ENCODE data around the gene NCOA5.
A peak's percentile ranks its signal among the peaks of the same experiment; 100 is the strongest.

Gene NCOA5

DNA sequence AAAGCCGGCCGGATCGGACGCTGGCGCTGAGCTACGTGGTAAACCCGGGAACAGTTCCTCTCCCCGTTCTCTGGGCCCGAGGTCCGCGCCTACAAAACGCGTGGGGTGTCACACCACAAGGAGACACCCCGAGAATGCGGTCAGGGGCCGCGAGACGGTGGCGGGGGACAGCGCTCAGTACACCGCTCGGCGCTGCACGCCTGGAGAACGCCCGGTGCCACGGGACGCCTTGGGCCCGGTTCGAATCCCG, 670 bp downstream of the NCOA5 start:
- Histone ChIP-seq H2AK5ac (ENCODE audit: low read depth, low read length) (peak overlapping the region; percentile 82), H3K18ac (ENCODE audit: low read length) (peak overlapping the region; percentile 100)
- no peak for DNase-seq (ENCODE audit: low spot score)

DNA sequence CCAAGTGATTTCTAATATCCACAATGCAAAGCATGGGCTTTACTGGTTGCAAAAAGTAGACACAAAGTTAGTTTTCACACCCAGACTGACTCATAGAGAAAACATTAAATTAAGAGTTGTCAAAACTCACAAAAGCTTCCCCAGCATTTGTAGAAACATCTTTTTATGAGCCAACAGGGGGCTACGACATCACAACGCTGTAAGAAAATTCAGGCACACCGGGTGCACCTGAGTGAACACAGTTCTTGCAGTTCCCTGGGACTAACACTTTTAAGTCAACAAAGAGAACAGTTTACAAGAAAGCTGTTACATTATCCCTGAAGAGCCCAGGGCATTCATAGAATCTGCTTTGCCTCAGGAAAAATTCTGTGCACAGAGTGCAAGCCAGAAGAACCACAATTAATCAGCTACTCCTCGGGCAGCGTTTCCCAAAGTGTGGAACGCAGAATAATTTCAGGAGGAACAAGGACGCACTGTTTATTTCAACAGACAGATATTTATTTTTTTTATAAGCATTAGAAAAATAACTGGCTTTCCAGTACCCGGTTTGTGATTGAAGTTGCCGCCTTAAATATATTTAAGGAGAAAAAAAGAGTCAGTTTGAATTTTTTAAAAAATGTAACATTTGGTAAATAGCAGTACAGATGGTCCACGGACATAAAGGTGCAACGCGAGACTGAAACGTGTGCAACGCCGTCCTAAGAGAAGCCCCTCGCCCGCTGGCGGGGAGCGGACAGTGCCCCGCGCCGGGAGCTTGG, 1.2 kb downstream of the NCOA5 start:
- H2BK5ac ChIP-seq (ENCODE audit: low read length), result peak overlapping the region; percentile 97
- H3K36me3 ChIP-seq (replicated peaks in 1 of 2; ENCODE audit: control insufficient read depth in 2 of 2, insufficient read depth in 2 of 2, low read length in 2 of 2), result peaks cover 0 to 7% of the 10 kb centered on the region in 2 donors
- no peaks in the 10 kb centered on the region for H3K9me3 ChIP-seq (replicated peaks in 1 of 2; ENCODE audit: control insufficient read depth in 2 of 2, insufficient read depth in 1 of 2, low read depth in 1 of 2, low read length in 2 of 2)
- no CpG with 5 or more reads among the region's 22 CpGs for WGBS, 2 donors (ENCODE audit: extremely low coverage in 2 of 2, insufficient read length in 2 of 2, insufficient replicate concordance in 1 of 2)
- H2BK15ac ChIP-seq (ENCODE audit: low read length), result no peak overlapping the region
- H3K18ac ChIP-seq (ENCODE audit: low read length), result peak overlapping the region; percentile 100
- peak overlapping the region; percentile 96 for H3K9ac ChIP-seq (ENCODE audit: low read depth, low read length, poor library complexity)
- peak overlapping the region; percentile 88 to 94 for H3K4me3 ChIP-seq (ENCODE audit: low read length in 2 of 2)
- no peaks in the 10 kb centered on the region for H3K27me3 ChIP-seq (ENCODE audit: control insufficient read depth in 3 of 3, insufficient read depth in 3 of 3, low read depth in 1 of 3, low read length in 3 of 3)
- peak overlapping the region; percentile 71 for H3K4me2 ChIP-seq (ENCODE audit: insufficient read depth, low read length, poor library complexity, severe bottlenecking)
- no peak overlapping the region for H2BK12ac ChIP-seq (ENCODE audit: low read length)
- no peak overlapping the region for H4K8ac ChIP-seq (ENCODE audit: low read depth, low read length)
- H2AK5ac ChIP-seq (ENCODE audit: low read depth, low read length), result peak overlapping the region; percentile 82
- peak overlapping the region; percentile 96 for H2AFZ ChIP-seq (ENCODE audit: low read length)
- peak overlapping the region; percentile 39 for H3K14ac ChIP-seq (ENCODE audit: low read length)
- peaks cover 4% of the 10 kb centered on the region for H3K79me1 ChIP-seq (ENCODE audit: low read depth, low read length)
- DNase-seq (ENCODE audit: low spot score), result no peak
- H4K91ac ChIP-seq (ENCODE audit: low read depth, low read length, poor library complexity), result no peak overlapping the region
- H3K4ac ChIP-seq (ENCODE audit: low read length), result no peak overlapping the region
- peak overlapping the region; percentile 95 for H3K23ac ChIP-seq (ENCODE audit: low read depth, low read length, poor library complexity)
- peaks cover 4 to 17% of the 10 kb centered on the region in 2 donors for H3K4me1 ChIP-seq (ENCODE audit: control insufficient read depth in 2 of 2, insufficient read depth in 1 of 2, low read depth in 1 of 2, low read length in 2 of 2)
- H2BK120ac ChIP-seq (ENCODE audit: low read depth, low read length), result peak overlapping the region; percentile 87
- H3K27ac ChIP-seq (replicated peaks; ENCODE audit: low read length), result no peak overlapping the region

More for the DNA sequence above, 670 bp downstream of the NCOA5 start:
- Histone ChIP-seq H4K91ac (ENCODE audit: low read depth, low read length, poor library complexity) (no peak overlapping the region), H3K4me3 (ENCODE audit: low read length in 2 of 2) (peak overlapping the region; percentile 88 to 94), H3K23ac (ENCODE audit: low read depth, low read length, poor library complexity) (peak overlapping the region; percentile 95), H3K27ac (replicated peaks; ENCODE audit: low read length) (peak overlapping the region; percentile 92), H3K9me3 (replicated peaks in 1 of 2; ENCODE audit: control insufficient read depth in 2 of 2, insufficient read depth in 1 of 2, low read depth in 1 of 2, low read length in 2 of 2) (no peaks in the 10 kb centered on the region), H4K8ac (ENCODE audit: low read depth, low read length) (no peak overlapping the region), H3K4ac (ENCODE audit: low read length) (no peak overlapping the region), H3K79me1 (ENCODE audit: low read depth, low read length) (peaks cover 4% of the 10 kb centered on the region), H2AFZ (ENCODE audit: low read length) (peak overlapping the region; percentile 96), H3K4me2 (ENCODE audit: insufficient read depth, low read length, poor library complexity, severe bottlenecking) (peak overlapping the region; percentile 71), H3K14ac (ENCODE audit: low read length) (peak overlapping the region; percentile 39), H3K36me3 (replicated peaks in 1 of 2; ENCODE audit: control insufficient read depth in 2 of 2, insufficient read depth in 2 of 2, low read length in 2 of 2) (peaks cover 0 to 7% of the 10 kb centered on the region in 2 donors), H3K27me3 (ENCODE audit: control insufficient read depth in 3 of 3, insufficient read depth in 3 of 3, low read depth in 1 of 3, low read length in 3 of 3) (no peaks in the 10 kb centered on the region), H2BK12ac (ENCODE audit: low read length) (no peak overlapping the region), H2BK15ac (ENCODE audit: low read length) (peak overlapping the region; percentile 31), H2BK120ac (ENCODE audit: low read depth, low read length) (peak overlapping the region; percentile 87), H3K9ac (ENCODE audit: low read depth, low read length, poor library complexity) (peak overlapping the region; percentile 96), H2BK5ac (ENCODE audit: low read length) (peak overlapping the region; percentile 97), H3K4me1 (ENCODE audit: control insufficient read depth in 2 of 2, insufficient read depth in 1 of 2, low read depth in 1 of 2, low read length in 2 of 2) (peaks cover 4 to 17% of the 10 kb centered on the region in 2 donors)
- no CpG with 5 or more reads among the region's 31 CpGs for WGBS, 2 donors (ENCODE audit: extremely low coverage in 2 of 2, insufficient read length in 2 of 2, insufficient replicate concordance in 1 of 2)

DNA sequence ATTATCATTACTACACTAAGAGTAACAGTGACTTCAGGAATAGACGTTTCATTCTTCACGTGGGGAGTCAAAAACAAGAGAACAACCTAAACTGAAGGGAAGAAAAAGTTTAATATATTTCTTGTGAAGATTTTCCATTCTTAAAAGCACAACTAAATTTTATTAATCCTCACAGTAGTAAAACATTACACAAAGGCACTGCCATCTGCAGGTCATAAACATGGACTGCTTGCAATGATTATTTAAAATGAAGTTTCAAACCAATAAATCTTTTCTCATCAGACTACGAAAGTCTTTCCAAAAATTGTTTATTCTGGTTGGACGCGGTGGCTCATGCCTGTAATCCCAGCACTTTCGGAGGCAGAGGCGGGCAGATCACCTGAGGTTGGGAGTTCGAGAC, 2.6 kb downstream of the NCOA5 start:
- Histone ChIP-seq H3K9ac (ENCODE audit: low read depth, low read length, poor library complexity) (no peak overlapping the region), H3K23ac (ENCODE audit: low read depth, low read length, poor library complexity) (no peak overlapping the region), H3K4me2 (ENCODE audit: insufficient read depth, low read length, poor library complexity, severe bottlenecking) (no peak overlapping the region), H2BK5ac (ENCODE audit: low read length) (no peak overlapping the region), H2AK5ac (ENCODE audit: low read depth, low read length) (no peak overlapping the region), H4K91ac (ENCODE audit: low read depth, low read length, poor library complexity) (no peak overlapping the region), H2BK12ac (ENCODE audit: low read length) (no peak overlapping the region), H3K4me1 (ENCODE audit: control insufficient read depth in 2 of 2, insufficient read depth in 1 of 2, low read depth in 1 of 2, low read length in 2 of 2) (peaks cover 4 to 17% of the 10 kb centered on the region in 2 donors), H3K14ac (ENCODE audit: low read length) (no peak overlapping the region), H2AFZ (ENCODE audit: low read length) (no peak overlapping the region), H3K27me3 (ENCODE audit: control insufficient read depth in 3 of 3, insufficient read depth in 3 of 3, low read depth in 1 of 3, low read length in 3 of 3) (no peaks in the 10 kb centered on the region), H3K36me3 (replicated peaks in 1 of 2; ENCODE audit: control insufficient read depth in 2 of 2, insufficient read depth in 2 of 2, low read length in 2 of 2) (peaks cover 0 to 7% of the 10 kb centered on the region in 2 donors), H3K79me1 (ENCODE audit: low read depth, low read length) (peaks cover 4% of the 10 kb centered on the region), H3K4ac (ENCODE audit: low read length) (no peak overlapping the region), H4K8ac (ENCODE audit: low read depth, low read length) (no peak overlapping the region), H2BK15ac (ENCODE audit: low read length) (no peak overlapping the region), H2BK120ac (ENCODE audit: low read depth, low read length) (no peak overlapping the region), H3K18ac (ENCODE audit: low read length) (no peak overlapping the region), H3K9me3 (replicated peaks in 1 of 2; ENCODE audit: control insufficient read depth in 2 of 2, insufficient read depth in 1 of 2, low read depth in 1 of 2, low read length in 2 of 2) (no peaks in the 10 kb centered on the region), H3K27ac (replicated peaks; ENCODE audit: low read length) (no peak overlapping the region), H3K4me3 (ENCODE audit: low read length in 2 of 2) (no peak overlapping the region)
- no CpG with 5 or more reads among the region's 8 CpGs for WGBS, 2 donors (ENCODE audit: extremely low coverage in 2 of 2, insufficient read length in 2 of 2, insufficient replicate concordance in 1 of 2)
- no peak for DNase-seq (ENCODE audit: low spot score)

DNA sequence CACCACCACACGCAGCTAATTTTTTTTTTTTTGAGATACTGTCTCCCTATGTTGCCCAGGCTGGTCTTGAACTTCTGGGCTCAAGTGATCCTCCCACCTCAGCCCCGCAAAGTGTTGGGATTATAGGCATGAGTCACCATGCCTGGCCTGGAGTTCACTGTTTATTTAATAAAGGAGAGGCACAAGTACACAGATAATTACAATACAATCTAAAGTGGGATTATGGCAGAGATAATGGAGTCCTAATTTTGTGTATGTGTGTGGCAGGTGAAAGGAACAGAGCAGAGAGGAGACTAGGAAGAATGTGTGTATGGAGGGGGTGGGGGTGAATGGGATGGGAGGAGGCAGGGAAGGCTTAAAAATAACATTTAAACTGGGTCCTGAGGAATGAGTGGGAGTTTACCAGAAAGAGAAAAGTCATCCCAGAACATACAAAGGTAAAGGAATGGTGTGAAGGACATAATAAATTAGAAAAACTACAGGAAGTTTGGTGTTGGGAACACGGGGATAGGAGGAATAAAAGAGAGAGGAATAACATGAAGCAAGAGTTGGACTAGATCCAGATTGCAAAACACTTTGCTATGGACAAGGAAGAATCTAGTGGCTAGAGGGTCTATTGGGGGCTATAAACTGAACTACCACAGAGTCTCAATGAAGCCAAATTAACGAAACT, 4.4 kb downstream of the NCOA5 start:
- Histone ChIP-seq H2BK120ac (ENCODE audit: low read depth, low read length) (no peak overlapping the region), H2AFZ (ENCODE audit: low read length) (no peak overlapping the region), H3K27me3 (ENCODE audit: control insufficient read depth in 3 of 3, insufficient read depth in 3 of 3, low read depth in 1 of 3, low read length in 3 of 3) (no peaks in the 10 kb centered on the region), H3K4ac (ENCODE audit: low read length) (no peak overlapping the region), H3K27ac (replicated peaks; ENCODE audit: low read length) (no peak overlapping the region), H3K23ac (ENCODE audit: low read depth, low read length, poor library complexity) (no peak overlapping the region), H3K18ac (ENCODE audit: low read length) (no peak overlapping the region), H4K91ac (ENCODE audit: low read depth, low read length, poor library complexity) (no peak overlapping the region), H3K4me3 (ENCODE audit: low read length in 2 of 2) (no peak overlapping the region), H2BK12ac (ENCODE audit: low read length) (no peak overlapping the region), H3K9ac (ENCODE audit: low read depth, low read length, poor library complexity) (no peak overlapping the region), H2BK15ac (ENCODE audit: low read length) (no peak overlapping the region), H3K79me1 (ENCODE audit: low read depth, low read length) (peaks cover 4% of the 10 kb centered on the region), H3K14ac (ENCODE audit: low read length) (no peak overlapping the region), H3K9me3 (replicated peaks in 1 of 2; ENCODE audit: control insufficient read depth in 2 of 2, insufficient read depth in 1 of 2, low read depth in 1 of 2, low read length in 2 of 2) (no peaks in the 10 kb centered on the region), H2AK5ac (ENCODE audit: low read depth, low read length) (no peak overlapping the region), H4K8ac (ENCODE audit: low read depth, low read length) (no peak overlapping the region), H2BK5ac (ENCODE audit: low read length) (no peak overlapping the region), H3K36me3 (replicated peaks in 1 of 2; ENCODE audit: control insufficient read depth in 2 of 2, insufficient read depth in 2 of 2, low read length in 2 of 2) (peaks cover 0 to 8% of the 10 kb centered on the region in 2 donors), H3K4me2 (ENCODE audit: insufficient read depth, low read length, poor library complexity, severe bottlenecking) (no peak overlapping the region), H3K4me1 (ENCODE audit: control insufficient read depth in 2 of 2, insufficient read depth in 1 of 2, low read depth in 1 of 2, low read length in 2 of 2) (peaks cover 0 to 12% of the 10 kb centered on the region in 2 donors)
- WGBS, 2 donors (ENCODE audit: extremely low coverage in 2 of 2, insufficient read length in 2 of 2, insufficient replicate concordance in 1 of 2), result no CpG with 5 or more reads among the region's 4 CpGs
- DNase-seq (ENCODE audit: low spot score), result no peak

Data from neuronal stem cell (in vitro differentiated cells).